ENCODE results near the gene PPP2R5C.

The PPP2R5C gene

DNA sequence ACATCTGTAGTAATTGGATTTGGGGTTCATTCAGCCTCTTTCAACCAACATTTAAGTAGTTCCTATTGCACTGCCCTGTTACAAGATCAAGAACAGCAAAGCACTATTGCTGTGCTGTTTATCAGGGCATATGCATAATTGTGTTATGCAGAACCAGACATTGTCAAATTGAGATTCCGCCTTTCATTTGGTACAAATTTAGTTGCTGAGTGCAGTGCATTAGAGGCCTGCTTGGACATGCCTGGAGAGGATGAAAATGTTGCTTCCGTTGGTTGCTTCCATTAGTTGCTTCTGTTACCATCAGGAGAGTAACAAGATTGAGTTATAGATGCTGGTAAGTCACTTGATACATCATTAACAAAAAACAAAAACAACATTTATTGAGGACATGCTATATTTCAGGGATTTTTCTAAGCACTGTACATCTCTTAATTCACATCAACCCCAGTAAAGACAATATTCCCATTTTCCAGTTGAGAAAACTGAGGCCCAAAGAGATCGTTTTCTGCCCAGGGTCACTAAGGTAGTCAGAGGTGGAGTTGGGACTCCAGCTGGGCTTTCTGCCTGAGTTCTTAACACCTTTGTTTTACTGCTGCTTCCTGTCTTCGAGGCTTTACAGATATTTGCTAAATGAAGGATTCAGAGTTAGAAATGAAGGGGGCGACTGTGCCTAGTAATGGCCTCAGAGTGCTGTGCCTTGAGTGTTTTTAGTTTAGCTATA is 79.3 kb downstream of the PPP2R5C start:
- no peak for DNase-seq (ENCODE audit: low spot score)

DNA sequence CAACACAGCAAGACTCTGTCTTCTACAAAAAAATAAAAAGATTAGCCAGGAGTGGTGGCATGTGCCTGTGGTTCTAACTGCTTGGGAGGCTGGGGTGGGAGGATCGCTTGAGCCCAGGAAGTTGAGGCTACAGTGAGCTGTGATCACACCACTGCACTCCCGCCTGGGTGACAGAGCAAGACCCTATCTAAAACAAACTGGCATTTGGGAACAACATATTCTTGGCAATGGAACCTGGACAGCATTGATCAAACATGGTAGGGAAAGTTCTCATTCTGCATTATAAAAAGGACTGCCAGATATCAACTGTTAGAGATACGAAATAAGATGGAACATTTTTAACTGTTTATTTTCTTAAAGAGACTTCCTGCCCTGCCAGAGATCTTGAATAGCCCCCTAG is 81.5 kb downstream of the PPP2R5C start:
- no peak for DNase-seq (ENCODE audit: low spot score)

DNA sequence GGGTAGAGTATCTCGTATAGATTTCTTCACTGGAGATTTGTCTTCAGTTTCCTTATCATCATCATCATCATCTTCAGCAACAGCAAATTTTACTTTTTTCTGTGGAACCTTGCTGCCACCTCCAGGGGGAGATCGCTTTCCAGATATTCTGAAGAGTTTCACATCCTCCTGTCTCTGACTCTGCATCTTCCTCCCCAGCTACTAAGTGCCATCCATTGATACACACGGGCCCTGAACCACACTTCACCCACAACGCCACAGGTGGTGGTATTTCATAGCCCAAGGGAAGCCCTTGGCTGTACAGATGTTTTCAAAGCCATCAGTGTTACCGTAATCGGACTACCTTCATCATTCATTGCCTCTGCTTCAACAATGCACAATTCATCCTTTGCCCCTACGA is 82.2 kb downstream of the PPP2R5C start:
- no peak for DNase-seq (ENCODE audit: low spot score)

DNA sequence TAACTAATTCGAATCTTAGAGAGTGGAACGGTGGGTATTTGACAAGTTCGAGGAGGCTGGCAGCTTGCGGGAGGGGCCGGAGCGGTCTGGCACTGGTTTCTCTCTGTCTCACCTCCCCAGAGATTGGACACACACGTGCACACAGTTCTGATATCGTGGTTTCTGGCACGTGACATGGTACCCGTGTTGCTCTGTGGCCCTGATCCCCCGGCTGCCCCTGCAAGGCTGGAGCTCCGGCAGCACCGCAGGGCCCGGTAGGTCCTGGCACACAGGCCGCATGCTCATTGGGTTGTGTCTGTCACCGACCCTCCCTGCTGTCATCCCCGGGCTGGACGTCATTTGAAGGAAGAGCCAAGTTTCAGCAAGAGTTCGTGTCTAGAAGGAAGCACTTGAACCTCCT is 82.7 kb downstream of the PPP2R5C start:
- no peak for DNase-seq (ENCODE audit: low spot score)

DNA sequence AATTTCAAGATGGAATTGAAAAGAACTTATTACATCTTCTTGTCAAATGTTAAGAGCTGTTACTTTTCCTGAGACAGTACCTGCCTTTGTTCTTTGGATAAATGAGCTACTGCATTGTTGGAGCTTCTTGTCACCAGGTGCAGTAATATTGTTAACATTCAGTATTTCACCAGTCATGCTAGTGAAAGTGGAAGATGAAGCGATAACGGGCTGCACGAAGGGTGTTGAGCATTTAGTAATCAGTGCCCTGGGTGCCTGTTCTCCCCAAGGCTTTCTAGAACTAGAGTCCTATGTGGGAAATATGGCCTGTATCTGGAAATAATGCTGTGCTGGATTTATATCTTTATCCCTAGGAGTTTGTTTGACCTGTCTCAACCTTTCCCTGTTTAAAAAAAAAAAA is 83.2 kb downstream of the PPP2R5C start:
- no peak for DNase-seq (ENCODE audit: low spot score)

DNA sequence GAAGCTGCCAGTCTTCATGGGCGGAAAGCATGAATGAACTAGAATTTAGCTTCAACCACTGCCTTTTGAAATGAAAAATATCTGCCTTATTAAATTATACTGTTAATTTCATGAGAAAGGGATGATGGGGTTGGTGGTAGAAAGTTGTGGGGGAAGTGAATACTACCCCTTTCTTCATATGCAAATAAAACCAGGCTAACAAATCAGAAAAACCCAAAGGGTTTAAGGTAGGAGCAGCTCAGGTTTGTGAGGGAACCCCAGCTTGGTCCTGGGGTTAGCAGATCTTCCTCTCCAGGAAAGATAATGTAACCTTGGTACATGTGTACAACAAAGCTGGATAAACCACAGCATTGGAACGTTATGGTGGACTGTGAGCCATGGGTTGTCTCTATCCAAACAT is 84.0 kb downstream of the PPP2R5C start:
- DNase-seq (ENCODE audit: low spot score): no peak

DNA sequence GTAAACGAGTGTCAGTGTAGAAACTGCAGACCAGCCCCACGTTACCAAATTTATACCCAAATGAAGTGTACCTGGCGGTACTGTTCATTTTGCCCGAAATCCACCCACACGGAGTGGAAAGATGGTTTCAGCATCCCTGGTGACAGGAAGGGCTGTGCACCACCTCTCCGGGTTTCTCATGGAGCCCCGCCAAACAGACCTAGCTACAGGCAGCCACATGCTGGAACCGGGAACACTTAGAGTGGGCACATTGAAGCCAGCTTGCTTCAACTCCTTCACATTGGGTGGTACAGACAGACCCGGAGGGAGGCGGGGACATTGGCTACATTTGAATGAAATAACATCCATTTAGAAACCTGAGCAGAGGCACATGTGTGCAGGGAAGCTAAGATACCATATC is 84.4 kb downstream of the PPP2R5C start:
- DNase-seq (ENCODE audit: low spot score): no peak

DNA sequence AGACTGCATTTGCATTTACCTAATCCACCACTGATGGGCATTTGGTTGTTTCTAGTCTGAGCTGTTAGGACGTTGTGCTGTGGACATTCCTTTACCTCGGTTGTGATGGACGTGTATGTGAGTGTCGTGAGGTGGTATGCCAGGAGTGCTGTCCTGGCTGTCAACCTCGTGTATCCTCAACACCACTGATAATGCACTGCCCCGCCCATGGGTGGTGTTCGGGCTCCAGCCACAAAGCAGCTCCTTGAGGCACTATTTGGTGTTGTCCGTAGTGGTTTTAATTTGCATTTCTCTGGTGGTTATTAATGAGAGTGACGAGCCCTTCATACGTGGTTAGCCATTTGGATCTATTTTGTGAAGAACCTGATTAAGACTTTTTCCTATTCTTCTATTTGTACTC is 87.6 kb downstream of the PPP2R5C start:
- DNase-seq (ENCODE audit: low spot score): no peak

DNA sequence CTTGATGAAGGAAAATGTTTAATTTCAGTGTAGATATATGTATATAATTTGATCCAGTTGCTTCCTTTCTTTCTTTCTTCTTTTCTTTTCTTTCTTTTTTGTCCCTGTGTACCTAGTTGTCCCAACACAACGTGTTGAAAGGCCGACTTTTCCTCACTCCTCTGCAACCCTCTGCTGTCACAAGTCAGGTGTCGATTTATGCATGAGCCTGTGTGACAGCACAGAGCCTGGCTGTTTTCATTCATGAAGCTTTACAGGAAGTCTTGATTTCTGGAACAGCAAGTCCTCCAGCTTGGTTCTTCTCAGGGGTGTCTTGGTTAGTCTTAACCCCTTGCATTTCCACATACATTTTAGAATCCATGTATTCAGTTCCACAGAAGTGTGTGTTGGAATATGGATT is 88.1 kb downstream of the PPP2R5C start:
- no peak for DNase-seq (ENCODE audit: low spot score)

DNA sequence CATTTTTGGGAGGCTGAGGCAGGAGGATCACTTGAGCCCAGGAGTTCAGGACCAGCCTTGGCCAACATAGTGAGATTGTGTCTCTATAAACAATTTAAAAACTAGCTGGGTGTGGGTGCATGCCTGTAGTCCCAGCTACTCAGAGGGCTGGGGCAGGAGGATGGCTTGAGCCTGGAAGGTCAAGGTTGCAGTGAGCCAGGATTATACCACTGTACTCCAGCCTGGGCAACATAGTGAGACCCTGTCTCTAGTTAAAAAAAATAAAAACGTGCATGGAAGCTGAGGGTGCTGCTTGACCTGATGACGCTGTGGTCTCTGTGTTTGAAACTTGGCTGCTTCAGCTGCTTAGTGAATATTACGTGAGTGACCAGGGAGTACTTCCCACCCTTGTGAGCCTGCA is 89.7 kb downstream of the PPP2R5C start:
- no peak for DNase-seq (ENCODE audit: low spot score)

DNA sequence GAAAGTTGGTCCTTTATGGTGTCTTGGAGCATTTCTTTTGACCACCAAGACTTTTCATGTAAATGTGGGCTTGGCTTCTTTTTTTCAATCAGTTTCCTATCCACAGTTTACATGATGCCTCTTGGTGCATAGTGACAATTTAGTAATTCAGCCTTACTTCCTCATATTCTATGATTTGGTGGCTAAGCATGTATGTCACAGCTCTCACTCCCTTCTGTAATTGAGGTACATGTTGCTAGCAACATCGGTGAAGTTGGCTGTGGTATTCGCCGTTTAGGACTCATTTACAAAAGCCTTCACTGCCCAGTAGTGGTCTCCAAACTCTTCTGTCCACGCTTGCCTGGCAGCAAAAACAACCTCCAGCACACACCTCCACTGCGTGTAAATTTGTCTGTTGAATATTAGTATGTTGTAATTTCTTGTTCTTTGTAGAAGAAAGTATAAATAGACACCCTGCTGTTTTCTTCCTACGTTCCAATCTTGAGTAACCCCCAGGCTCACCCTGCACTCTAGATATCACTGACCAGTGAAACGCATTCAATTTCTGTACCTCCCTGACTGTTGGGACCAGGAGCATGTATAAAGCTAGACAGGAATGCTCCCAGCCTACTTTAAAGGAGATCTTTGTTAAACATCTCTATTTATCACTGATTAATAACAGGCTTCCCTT is 90.4 kb downstream of the PPP2R5C start:
- no peak for DNase-seq (ENCODE audit: low spot score)

DNA sequence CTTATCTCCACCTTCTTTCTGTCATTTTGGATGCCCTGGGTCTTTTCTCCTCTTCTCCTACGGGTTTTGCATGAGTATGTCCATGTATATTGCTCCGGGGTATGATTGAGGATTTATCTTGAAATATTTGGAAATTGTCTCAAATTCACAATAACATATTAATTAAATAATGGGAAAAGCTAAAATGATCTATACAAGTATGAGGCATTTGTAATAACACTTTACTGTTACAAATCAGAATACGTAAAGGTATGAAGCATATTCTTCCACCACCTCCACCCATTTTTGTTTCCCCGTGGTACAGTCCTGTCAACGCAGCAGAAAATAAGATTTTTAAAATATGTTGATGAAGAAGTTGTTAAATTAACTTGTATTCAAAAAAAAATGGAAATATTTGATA is 91.3 kb downstream of the PPP2R5C start:
- no peak for DNase-seq (ENCODE audit: low spot score)

DNA sequence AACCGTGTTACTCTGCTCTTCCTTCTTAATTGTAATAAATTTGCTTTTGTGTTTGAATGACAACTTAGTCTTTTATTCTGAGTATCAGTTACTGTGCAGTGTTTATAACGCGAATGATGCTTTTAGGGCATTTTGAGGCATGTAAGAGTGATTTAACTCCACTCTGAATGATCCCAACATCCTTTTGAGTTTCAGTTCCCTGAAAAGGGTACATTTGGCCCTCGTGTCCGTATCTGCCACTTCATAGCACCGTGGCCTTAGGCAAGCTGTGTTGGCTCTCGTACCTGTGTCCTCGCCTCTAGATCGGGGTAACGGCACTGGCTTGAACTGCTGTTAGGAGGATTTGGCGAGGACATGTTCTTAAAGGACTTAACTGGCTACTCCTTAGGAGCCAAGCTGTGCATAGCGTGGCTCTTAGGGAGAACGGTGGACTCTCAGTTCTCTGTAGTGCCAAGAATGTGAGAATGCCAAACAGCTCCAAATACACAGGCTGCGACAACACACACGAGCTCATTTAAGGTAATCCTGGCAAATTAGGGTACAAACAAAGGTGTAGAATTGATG is 92.0 kb downstream of the PPP2R5C start:
- DNase-seq (ENCODE audit: low spot score): no peak

DNA sequence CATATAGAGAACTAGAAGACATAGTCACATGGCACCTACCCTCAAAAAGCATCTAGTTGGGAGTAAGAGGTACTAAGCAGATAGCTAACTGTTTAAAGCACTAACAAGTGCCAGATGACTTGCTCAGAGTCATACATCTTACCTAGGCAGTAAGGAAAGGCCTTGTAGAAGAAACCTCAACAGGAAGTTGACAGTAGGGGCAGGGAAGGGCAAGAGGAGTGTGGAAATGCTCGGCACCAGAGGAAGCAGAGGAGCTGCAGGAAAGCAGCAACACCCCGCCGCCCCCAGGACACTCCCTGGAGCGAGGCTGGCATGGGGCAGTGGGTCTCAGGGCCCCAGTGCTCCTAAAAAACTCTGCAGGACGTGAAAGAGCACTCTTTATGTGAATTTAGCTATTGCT is 92.9 kb downstream of the PPP2R5C start:
- no peak for DNase-seq (ENCODE audit: low spot score)

DNA sequence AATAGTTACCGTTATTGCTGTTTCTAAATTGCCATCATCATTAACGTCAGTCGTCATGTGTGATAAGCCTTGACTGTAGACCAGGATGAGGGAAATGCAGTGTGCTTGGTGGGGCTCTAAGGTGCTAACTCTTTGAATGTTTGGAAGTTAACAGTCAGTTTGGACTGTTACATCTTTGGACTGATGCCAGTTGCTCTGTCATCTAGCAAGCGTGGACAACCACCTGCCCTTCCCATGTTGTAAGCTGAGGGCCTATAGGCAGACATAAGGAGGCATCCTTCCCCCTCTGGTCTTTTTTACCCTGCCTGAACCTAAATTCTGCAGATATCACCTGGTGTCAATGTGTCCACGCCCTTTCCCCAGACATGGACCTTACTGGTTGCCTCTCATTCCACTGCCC is 94.4 kb downstream of the PPP2R5C start:
- no peak for DNase-seq (ENCODE audit: low spot score)

DNA sequence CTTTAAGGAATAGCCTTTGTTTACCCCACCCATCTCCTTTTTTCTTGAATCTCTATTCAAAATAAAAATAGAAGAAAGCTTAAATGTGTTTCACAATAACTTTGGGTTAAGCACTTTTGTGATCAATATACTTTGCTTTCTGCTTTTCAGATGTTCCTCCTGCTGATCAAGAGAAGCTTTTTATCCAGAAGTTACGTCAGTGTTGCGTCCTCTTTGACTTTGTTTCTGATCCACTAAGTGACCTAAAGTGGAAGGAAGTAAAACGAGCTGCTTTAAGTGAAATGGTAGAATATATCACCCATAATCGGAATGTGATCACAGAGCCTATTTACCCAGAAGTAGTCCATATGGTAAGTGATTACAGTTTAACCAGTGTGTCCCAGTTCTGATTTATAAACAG is 95.0 kb downstream of the PPP2R5C start:
- DNase-seq (ENCODE audit: low spot score): no peak

DNA sequence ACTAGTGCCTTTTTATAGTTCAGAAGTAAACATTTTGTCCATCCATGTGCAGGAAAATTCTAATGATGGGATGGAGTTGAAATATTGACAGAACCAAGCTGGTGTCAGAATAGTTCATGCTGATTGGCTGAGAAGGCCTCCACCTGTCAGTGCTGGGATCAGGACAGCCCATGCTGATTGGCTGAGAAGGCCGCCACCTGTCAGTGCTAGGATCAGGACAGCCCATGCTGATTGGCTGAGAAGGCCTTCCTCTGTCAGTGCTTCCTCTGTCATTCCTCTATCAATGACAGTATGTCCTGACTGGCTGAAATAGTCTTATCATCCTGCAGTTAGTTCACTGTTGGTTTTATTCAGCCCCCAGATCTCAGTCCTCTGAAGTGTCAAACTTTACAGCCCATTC is 95.7 kb downstream of the PPP2R5C start:
- DNase-seq (ENCODE audit: low spot score): no peak

DNA sequence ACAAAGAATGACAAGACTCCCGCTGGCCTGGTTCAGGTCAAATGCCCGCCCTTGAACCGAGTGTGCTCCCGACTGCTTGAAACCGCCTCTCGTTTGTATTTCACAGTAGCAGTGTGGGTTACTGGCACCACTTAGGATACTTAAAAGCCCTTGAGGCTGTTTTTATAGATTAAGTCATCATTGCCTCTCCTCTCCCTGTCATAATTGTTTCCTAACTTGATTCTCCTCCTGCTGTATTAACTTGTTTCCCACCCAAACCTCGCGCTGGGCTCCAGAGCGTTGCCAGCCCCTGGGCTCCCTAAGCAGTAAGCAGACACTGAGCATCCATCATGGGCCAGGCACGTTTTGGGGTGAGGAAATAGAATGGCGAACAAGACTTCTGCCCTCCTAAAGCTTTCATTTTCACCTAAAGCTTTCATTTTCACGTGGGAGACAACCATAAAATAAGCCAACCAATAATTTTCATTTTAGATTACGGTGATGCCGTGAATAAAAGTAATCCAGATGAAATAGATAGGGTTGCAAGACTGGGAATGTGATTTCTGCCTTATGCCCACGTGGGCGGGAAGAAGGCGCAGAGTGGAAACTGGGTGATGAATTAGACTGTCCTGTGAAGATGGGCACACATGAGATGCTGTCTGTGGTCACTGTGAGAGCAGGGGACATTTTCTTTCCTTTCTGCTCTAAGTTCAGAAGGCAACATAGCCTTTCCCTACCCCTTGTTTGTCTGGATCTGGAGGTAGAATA is 97.5 kb downstream of the PPP2R5C start:
- DNase-seq (ENCODE audit: low spot score): no peak

DNA sequence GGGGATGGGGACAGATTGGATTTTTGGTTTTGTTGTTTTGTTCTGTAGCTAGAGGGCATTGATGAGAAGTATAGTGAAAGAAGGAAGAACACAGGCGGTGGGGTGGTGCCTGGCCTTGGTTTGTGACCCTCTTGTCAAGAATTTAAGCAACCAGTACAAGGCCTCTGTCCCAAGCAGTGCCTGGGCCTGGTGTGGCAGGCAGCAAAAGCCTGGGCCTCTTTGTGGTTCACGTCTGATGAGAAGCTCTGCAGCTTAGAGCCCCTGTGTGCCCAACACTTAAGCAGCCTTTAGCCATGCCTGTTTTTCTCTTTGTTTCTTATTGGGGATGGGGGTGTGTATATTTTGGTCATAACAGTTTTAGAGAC is 98.0 kb downstream of the PPP2R5C start:
- no peak for DNase-seq (ENCODE audit: low spot score)

DNA sequence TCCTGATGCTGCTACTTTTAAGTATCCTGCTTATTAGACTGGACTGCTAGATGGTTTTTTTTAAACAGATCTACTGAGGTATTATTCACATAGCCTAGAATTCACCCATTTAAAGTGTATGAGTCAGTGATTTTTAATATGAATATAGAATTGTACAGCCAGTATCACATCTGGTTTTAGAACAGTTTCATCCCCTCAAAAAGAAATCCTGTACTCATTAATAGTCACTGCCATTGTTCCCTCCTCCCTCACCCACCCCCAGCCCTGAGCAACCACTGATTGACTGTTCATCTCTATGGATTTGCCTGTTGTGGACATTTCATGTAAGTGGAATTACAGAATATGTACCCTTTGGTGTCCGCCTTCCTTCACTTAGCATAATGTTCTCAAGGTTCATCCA is 98.4 kb downstream of the PPP2R5C start:
- DNase-seq (ENCODE audit: low spot score): no peak

DNA sequence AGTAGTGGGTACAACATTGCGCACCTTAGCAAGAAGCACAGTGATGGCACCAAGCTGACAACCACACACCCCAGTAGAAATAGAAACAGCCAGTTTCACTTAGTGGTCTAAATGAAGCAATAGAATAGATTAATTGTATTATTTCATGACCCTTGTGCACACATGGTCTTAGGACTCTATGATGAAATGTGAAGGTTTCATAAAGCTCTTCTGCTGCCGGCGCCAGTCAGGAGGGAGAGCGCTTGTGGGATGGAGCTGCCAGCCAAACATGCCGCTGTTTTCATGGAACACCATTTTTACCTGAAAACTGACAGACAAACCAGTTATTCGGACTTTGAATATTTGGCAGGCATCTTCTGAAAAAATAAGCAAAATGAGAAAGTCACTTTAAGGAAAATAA is 100.0 kb downstream of the PPP2R5C start:
- no peak for DNase-seq (ENCODE audit: low spot score)

DNA sequence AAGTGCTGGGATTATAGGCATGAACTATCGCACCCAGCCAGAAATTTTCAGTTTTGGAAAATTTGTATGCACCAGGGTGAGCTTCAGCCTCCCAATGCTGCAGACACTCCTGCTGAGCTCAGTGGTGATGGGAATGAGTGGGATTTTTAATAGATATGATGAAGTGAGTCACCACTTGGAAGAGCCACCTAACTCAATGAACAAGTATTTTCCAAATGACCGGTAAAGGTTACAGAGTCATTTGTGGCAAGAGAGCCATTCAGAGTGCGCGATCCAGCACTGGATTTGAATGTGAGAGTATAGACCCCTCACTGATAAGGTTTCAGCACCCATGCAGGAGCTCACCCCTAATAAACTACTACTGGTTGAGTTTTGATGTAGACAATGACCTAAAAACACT is 100.7 kb downstream of the PPP2R5C start:
- DNase-seq (ENCODE audit: low spot score): no peak

DNA sequence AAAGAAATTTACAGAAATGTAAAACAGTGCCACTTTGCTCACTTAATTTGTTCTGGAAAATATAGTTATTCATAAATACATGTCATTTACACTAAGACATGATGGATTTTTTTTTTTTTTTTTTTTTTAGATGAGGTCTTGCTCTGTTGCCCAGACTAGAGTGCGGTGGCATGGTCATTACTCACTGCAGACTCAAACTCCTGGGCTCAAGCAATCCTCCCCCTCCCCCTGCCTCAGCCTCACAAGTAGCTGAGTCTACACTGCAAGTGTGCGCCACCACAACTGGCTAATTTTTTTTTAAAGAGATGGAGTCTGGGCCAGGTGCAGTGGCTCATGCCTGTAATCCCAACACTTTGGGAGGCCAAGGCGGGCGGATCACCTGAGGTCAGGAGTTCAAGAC is 101.2 kb downstream of the PPP2R5C start:
- no peak for DNase-seq (ENCODE audit: low spot score)

Measured in globus pallidus (tissue), 1 donor.